DMS114 treated with DMSO at 0.1 percent for 48 hours (cell line): ENCODE data around the gene DBNL.
A peak's percentile ranks its signal among the peaks of the same experiment; 100 is the strongest.
"Not testable (repeated sequence)": the region's sequence is repeated elsewhere in the genome, so short reads cannot be mapped to it uniquely, and the experiment has no call there.

Source experiments
- DNase-seq: peaks from one replicate; lab custom pipeline; 2025; ENCODE audit not compliant: unreplicated experiment; lab: John Stamatoyannopoulos, UW

The DBNL gene

DNA sequence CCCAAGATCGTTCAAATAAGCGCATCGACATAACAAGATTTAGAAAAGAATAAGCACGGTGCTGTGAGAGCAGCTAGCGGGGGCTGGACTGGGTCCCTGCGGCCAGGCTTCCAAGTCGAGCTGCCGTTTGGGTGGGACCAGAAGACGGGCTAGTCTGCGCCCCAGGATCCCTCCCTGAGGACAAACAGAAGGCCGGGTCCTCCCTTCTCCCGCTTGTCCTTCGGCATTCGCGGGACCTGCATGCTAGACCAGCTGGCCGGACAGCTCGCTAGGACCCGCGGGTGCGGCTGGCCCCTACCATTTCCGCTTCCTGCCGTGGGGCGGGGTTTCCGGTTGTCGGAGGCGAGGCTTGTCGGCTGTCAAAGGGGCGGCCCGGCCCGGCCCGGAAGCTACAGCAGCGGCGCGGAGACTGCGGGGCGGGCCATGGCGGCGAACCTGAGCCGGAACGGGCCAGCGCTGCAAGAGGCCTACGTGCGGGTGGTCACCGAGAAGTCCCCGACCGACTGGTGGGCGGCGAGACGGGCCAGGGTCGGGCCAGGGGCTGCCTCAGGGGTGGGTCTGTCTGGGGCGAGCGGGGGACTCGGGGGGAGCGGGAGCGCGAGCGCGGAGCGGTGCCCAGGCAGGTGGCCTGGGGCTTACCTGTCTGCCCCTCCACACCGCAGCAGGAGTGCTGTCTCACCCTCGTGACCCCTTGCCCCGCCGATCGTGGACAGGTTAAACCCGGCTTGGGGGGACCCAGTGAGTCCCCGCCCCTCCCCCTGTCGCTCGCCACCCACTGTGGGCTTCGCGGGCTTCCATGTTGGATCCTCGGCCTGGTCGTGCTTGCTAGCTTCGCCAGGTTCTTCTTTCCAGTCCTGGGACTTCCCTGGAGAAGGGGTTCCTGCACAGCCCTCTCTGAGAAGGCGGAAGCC is at the start of gene DBNL:
TSS of gene DBNL (plus strand) at position 388 of the 911 bp plus-strand sequence. CDS start at position 424, 36 bp downstream.
- DNase-seq: peak; percentile 92

DNA sequence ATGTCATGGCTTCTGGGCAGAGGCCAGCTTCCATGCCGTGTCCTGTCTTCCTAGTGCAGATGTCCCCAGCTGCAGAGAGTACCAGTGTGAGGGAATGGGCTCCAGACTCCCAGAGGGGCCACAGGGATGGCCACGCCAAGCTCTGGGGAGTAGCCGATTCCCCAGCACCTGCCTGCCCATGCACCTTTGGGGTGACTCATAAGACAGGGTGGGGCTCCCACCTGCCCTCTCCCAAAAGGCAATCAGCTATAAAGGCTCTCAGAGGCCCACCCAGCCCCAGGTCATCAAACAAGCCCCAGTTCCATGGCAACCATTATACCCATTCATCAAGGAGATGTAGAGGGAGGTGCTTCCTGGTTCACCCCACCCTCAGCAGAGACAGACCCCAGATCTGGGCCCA is 47.0 kb upstream of the DBNL start, which contains the start of gene SPDYE1:
TSS of gene SPDYE1 (plus strand) at position 366 of the 400 bp plus-strand sequence. CDS start 2,053 bp downstream, outside the sequence.
- not testable (repeated sequence) for DNase-seq

- not testable (repeated sequence) for DNase-seq
Observed at GRCh38 chr7:44012081-44012480, 32.4 kb upstream of the DBNL start.

GRCh38 chr7:44015090-44015489 is 29.4 kb upstream of the DBNL start:
- not testable (repeated sequence) for DNase-seq

DNA sequence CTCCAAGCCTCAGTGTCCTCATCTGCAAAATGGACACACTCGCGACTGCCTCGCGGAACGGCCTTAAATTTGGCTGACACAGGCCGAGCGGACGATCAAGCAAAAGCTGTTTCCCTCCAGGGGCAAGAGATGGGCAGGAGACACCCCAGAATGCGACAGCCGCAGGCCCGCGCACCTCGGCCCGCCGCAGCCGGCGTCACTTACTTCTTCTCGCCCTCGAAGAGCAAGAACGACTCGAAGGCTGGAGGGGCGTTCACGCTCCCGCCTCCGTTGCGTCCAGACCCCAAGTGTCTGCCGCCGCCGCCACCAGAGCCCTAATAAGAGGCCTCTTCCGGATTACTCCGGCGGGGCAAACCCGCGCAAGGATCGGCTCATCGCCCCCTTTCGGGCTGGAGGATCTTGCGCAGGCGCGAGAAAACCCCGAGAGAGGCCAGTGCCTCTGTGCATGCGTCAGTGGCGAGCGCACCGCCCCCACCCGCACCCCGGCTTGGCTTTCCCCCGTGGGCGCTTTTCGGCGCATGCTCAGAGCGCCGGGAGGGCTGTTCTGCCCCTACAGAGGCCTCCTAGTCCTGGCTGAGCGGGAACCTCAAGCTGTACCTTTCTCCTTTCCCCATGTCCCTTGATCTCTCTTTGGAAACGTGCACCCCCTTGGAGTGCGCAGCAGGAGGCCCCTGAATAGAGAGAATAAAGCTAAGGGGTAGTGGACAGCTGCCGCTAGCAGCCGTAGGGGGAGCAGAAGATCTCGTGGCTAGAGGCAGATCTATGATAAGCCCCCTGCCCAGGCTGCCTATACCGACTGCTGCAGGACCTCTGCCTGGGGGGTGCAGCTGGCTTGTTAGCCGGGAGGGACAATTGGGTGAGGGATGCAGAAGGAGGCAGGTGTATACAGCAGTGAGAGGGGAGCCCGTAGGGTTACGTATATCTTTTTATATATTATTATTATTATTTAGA is 25.4 kb upstream of the DBNL start:
- peak; percentile 88 for DNase-seq

GRCh38 chr7:44019825-44020224 is 24.7 kb upstream of the DBNL start:
- not testable (repeated sequence) for DNase-seq

GRCh38 chr7:44022069-44022468 is 22.4 kb upstream of the DBNL start:
- not testable (repeated sequence) for DNase-seq

GRCh38 chr7:44022796-44023467 is 21.6 kb upstream of the DBNL start:
- DNase-seq: not testable (repeated sequence)

- DNase-seq: not testable (repeated sequence)
Observed at GRCh38 chr7:44029433-44029832, 15.1 kb upstream of the DBNL start.

- not testable (repeated sequence) for DNase-seq
Observed at GRCh38 chr7:44030029-44030428, 14.5 kb upstream of the DBNL start.

DNA sequence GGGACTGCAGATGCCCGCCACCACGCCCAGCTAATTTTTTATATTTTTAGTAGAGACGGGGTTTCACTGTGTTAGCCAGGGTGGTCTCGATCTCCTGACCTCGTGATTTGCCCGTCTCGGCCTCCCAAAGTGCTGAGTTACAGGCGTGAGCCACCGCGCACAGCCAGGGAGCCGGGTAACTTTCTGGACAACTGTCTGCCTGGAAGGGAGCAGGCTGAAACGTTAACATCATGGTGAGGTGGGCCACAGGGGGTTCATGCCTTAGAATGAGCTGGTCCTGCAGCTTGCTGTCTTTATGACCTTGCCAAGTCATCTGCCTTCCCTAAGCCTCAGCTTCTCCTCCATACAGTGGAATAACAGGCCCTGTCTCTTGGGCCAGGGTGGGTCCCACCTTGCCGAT is 13.2 kb upstream of the DBNL start:
- not testable (repeated sequence) for DNase-seq

DNA sequence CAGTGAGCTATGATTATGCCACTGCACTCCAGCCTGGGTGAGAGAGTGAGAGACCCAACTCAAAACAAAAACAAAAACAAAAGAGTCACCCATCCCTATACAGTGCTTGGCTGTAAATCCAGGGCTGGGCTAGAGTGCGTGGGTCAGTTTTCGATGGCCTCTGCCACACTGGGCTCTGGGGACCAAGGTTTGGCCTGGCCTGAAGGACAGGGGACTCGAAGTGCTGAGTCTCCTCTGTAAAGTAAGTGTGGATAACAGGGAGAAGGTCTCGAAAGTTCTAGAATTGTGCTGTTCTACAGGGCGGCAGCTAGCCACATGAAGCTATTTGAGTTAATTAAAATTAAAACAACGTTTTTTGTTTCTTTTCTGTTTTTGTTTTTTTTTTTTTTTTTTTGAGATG is 12.5 kb upstream of the DBNL start:
- not testable (repeated sequence) for DNase-seq

DNA sequence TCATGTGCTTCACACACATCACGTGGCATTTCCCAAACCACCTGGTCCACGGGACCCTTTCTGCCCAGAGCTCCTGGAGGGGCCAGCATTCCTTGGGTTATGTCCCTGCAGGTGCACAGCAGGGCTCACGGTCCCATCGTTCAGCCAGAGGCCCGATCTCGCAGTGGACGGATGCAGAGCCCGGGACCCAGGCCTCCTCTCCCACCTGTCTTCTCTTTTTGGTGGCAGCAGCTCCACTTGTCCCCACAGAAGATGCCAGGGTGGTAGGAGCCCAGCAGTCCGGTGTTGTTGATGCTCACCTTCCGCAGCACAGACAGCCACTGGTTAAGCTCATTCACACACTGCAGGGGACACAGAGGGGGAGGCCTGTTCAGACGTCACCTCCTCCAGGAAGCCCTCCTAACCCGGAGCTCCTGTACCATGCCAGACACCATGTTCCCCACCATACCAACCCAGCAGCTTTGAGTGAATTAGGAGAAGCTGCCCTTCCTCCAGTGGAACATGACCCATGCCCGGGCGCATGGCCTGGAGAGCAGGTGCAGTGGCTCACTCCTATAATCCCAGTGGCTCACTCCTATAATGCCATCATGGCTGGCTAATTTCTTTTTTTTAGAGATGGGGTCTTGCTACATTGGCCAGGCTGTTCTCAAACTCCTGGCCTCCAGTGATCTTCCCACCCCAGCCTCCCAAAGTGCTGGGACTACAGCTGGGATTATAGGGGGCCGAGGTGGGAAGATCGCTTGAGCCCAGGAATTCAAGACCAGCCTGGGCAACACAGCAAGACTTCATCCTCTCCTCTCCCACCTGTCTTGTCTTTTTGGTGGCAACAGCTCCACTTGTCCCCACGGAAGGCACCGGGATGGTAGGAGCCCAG is 10.3 kb upstream of the DBNL start:
- DNase-seq: not testable (repeated sequence)

DNA sequence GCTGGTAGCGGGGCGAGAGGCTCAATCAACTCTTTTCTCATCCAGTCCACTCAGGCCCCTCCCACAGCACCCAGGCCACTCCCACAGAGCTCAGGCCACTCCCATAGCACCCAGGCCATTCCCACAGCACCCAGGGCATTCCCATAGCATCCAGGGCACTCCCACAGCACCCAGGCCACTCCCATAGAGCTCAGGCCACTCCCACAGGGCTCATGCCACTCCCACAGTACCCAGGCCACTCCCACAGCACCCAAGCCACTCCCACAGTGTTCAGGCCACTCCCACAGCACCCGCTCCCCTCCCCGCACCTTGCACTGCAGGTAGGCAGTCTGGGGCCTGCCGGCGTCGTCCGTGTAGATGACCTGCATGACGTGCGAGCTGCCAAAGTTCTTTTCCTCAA is 8.1 kb upstream of the DBNL start:
- not testable (repeated sequence) for DNase-seq

DNA sequence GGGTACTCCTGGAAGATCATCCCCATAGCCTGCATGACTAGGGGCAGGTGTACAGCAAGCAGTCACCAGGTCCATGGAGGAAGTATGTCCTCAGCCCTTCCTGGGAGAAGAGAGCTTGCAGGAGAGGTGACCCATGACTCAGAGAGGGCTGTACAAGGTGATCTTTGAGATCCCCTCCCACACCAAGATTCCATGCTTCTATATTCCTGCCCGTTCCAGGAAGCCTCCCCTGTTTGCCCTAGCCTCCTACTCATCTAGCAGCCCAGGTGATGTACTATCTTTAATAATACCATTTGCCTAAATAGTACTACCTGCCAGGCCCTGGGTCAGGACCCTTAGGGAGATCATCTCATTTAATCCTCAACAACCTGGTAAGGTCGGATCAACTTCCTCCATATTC is 6.6 kb upstream of the DBNL start:
- DNase-seq: not testable (repeated sequence)

GRCh38 chr7:44038553-44038952 is 5.9 kb upstream of the DBNL start:
- DNase-seq: not testable (repeated sequence)

- DNase-seq: not testable (repeated sequence)
Observed at GRCh38 chr7:44038961-44039558, 5.4 kb upstream of the DBNL start.

DNA sequence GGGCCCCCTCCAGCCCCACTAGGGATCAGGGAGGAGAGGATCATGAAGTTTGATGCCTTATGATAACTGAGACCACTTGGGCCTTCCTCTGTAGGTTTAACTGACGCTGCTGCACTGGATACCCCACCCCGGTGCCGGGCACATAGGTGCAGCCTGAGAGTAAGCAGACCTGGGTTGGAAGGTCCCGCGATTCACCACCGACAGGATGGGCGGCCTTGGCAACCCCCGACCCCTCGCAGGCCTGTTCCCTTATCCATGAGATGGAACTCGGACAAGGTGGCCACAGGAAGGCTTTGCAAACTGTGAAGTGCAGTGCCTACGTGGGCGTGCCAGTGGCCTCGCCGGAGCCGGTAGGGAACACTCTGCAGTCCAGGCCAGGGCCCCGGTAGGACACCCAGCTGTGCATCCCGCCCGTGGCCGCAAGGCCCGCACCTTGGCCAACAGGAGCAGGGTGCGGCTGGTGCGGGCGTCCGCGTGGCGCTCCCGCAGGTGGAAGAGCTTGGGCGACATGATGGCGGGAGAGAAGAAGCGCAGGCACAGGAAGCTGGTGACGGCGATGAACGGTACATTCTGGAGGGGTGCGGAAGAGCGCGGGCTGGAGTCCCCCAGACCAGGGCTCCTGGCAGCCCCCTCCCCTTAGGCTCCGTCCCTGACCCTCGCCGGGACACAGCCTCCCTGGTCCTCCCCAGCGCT is 4.6 kb upstream of the DBNL start:
- not testable (repeated sequence) for DNase-seq

DNA sequence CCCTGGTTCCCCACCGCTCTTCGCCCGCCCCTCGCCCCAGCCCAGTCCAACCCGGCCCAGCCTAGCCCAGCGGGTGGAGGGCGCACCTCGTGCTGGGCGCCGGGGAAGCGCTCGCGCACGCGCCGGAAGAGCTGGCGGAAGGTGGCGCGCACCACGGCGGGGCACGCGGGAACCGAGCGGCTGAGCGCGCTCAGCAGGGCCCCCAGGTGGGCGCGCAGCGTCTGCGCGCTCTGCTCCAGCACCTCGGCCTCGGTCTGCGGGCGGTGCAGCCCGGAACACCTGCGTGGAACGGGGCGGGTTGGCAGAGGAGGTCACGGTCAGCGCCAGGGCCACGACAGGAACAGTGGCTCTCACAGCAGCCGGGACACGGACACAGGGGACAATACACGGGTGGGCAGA is 4.0 kb upstream of the DBNL start:
- not testable (repeated sequence) for DNase-seq
